Neuronal stem cell (in vitro differentiated cells): ENCODE results near the gene TRAF3.

Source experiments
- DNase-seq: peaks from one replicate; pipeline ENCODE4 v3.0.0-alpha.2; 2013; ENCODE audit warnings: low spot score
- H2AFZ ChIP-seq: one replicate; pipeline ENCODE4 v1.6.1; 2013; ENCODE audit warnings: mild to moderate bottlenecking, low read length, inconsistent platforms
- H2AK5ac ChIP-seq: 2 replicates; pipeline ENCODE4 v1.6.1; 2013; ENCODE audit warnings: low read depth, mild to moderate bottlenecking, inconsistent platforms, low read length, moderate library complexity, mixed read lengths
- H2BK120ac ChIP-seq: 2 replicates; pipeline ENCODE4 v1.6.1; 2013; ENCODE audit warnings: low read depth, mild to moderate bottlenecking, inconsistent platforms, low read length, moderate library complexity, mixed read lengths
- H2BK12ac ChIP-seq: one replicate; pipeline ENCODE4 v1.6.1; 2013; ENCODE audit warnings: low read length, inconsistent platforms
- H2BK15ac ChIP-seq: 2 replicates; pipeline ENCODE4 v1.6.1; 2013; ENCODE audit warnings: mild to moderate bottlenecking, low read length, inconsistent platforms, mixed read lengths
- H2BK5ac ChIP-seq: one replicate; pipeline ENCODE4 v1.6.1; 2013; ENCODE audit warnings: inconsistent platforms, mild to moderate bottlenecking, low read length, moderate library complexity
- H3K14ac ChIP-seq: one replicate; pipeline ENCODE4 v1.6.1; 2013; ENCODE audit warnings: low read length, inconsistent platforms
- H3K18ac ChIP-seq: 2 replicates; pipeline ENCODE4 v1.6.1; 2013; ENCODE audit warnings: low read length, inconsistent platforms
- H3K23ac ChIP-seq: 2 replicates; pipeline ENCODE4 v1.6.1; 2013; ENCODE audit warnings: low read depth, mild to moderate bottlenecking, mixed read lengths, low read length, inconsistent platforms; ENCODE audit not compliant: poor library complexity
- H3K27ac ChIP-seq: replicated peaks from 3 replicates; pipeline ENCODE4 v1.5.1; 2013; ENCODE audit warnings: low read length, inconsistent platforms
- H3K27me3 ChIP-seq, 3 experiments: 2 replicates each; pipeline ENCODE4 v1.6.1; 2013; ENCODE audit warnings: low read length in 3 of 3, mild to moderate bottlenecking in 2 of 3, inconsistent platforms in 1 of 3, low read depth in 1 of 3, mixed read lengths in 1 of 3, moderate library complexity in 1 of 3; ENCODE audit not compliant: control insufficient read depth in 3 of 3, insufficient read depth in 3 of 3
- H3K36me3 ChIP-seq, 2 donors: replicated peaks in 1 of 2; 2 replicates each; pipeline ENCODE4 v1.6.1; 2013; ENCODE audit warnings: low read length in 2 of 2; ENCODE audit not compliant: control insufficient read depth in 2 of 2, insufficient read depth in 2 of 2
- H3K4ac ChIP-seq: 2 replicates; pipeline ENCODE4 v1.6.1; 2013; ENCODE audit warnings: inconsistent platforms, mild to moderate bottlenecking, low read length, moderate library complexity
- H3K4me1 ChIP-seq, 2 donors: 1 replicate in 1 of 2; 2 replicates in 1 of 2; pipeline ENCODE4 v1.6.1; 2013; ENCODE audit warnings: low read length in 2 of 2, low read depth in 1 of 2; ENCODE audit not compliant: control insufficient read depth in 2 of 2, insufficient read depth in 1 of 2
- H3K4me2 ChIP-seq: one replicate; pipeline ENCODE4 v1.6.1; 2013; ENCODE audit warnings: mild to moderate bottlenecking, low read length, inconsistent platforms; ENCODE audit not compliant: insufficient read depth, poor library complexity, severe bottlenecking
- H3K4me3 ChIP-seq, 2 donors: 2 replicates each; pipeline ENCODE4 v1.5.1; 2013; ENCODE audit warnings: low read length in 2 of 2, mild to moderate bottlenecking in 2 of 2, inconsistent platforms in 1 of 2, moderate library complexity in 1 of 2
- H3K79me1 ChIP-seq: one replicate; pipeline ENCODE4 v1.6.1; 2013; ENCODE audit warnings: low read depth, mild to moderate bottlenecking, inconsistent platforms, low read length, moderate library complexity
- H3K9ac ChIP-seq: one replicate; pipeline ENCODE4 v1.6.1; 2013; ENCODE audit warnings: mild to moderate bottlenecking, low read depth, low read length, inconsistent platforms; ENCODE audit not compliant: poor library complexity
- H3K9me3 ChIP-seq, 2 donors: replicated peaks in 1 of 2; 2 replicates each; pipeline versions ENCODE3 to v1.6.1; 2013; ENCODE audit warnings: low read length in 2 of 2, mild to moderate bottlenecking in 2 of 2, inconsistent platforms in 1 of 2, low read depth in 1 of 2, mixed read lengths in 1 of 2, moderate library complexity in 1 of 2; ENCODE audit not compliant: control insufficient read depth in 2 of 2, insufficient read depth in 1 of 2
- H4K8ac ChIP-seq: one replicate; pipeline ENCODE4 v1.6.1; 2013; ENCODE audit warnings: low read depth, mild to moderate bottlenecking, inconsistent platforms, low read length, moderate library complexity
- H4K91ac ChIP-seq: one replicate; pipeline ENCODE4 v1.6.1; 2013; ENCODE audit warnings: low read length, low read depth, mild to moderate bottlenecking, inconsistent platforms; ENCODE audit not compliant: poor library complexity
- WGBS, 2 donors: extraction: QIAGEN DNeasy Blood & Tissue Kit; methylation state at CpG; one replicate each; pipeline ENCODE4 v1.1.7; 2013; ENCODE audit warnings: missing lambda C conversion rate in 2 of 2, mixed read lengths in 1 of 2; ENCODE audit not compliant: insufficient read length in 2 of 2, insufficient replicate concordance in 1 of 2; ENCODE audit errors: extremely low coverage in 2 of 2; 5-methylcytosine and 5-hydroxymethylcytosine counted together

The TRAF3 gene

DNA sequence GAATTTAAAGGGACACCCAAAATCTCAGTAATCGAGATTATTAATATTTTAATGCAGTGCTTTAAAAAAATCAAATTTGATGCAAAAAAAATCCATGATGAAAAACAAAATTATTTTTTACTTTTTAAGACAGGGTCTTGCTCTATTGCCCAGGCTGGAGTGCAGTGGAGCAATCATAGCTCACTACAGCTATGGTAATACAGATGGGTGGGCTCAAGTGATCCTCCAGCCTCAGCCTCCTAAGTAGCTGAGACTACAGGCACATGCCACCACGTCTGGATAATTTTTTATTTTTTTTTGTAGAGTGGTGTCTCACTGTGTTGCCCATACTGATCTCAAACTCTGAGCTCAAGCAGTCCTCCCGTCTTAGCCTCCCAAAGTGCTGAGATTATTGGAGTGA, 62.9 kb downstream of the TRAF3 start:
- Histone ChIP-seq H3K18ac (no peak overlapping the region), H2BK5ac (no peak overlapping the region), H3K36me3 (no peaks in the 10 kb centered on the region), H2BK15ac (no peak overlapping the region), H3K79me1 (no peaks in the 10 kb centered on the region), H3K4me3 (no peak overlapping the region), H3K23ac (no peak overlapping the region), H4K91ac (no peak overlapping the region), H3K4ac (no peak overlapping the region), H3K4me1 (peaks cover 5 to 7% of the 10 kb centered on the region in 2 donors), H2BK120ac (no peak overlapping the region), H4K8ac (no peak overlapping the region), H2BK12ac (no peak overlapping the region), H3K9ac (no peak overlapping the region), H3K27me3 (no peaks in the 10 kb centered on the region), H3K4me2 (no peak overlapping the region), H2AK5ac (no peak overlapping the region), H3K27ac (no peak overlapping the region), H3K14ac (no peak overlapping the region), H2AFZ (no peak overlapping the region), H3K9me3 (no peaks in the 10 kb centered on the region)
- WGBS, 2 donors: no CpG with 5 or more reads among the region's 3 CpGs
- no peak for DNase-seq

- no peak overlapping the region for H3K14ac ChIP-seq
- H3K79me1 ChIP-seq: no peaks in the 10 kb centered on the region
- no peak overlapping the region for H3K9ac ChIP-seq
- H3K4me3 ChIP-seq: no peak overlapping the region
- no peak overlapping the region for H3K4me2 ChIP-seq
- H3K27me3 ChIP-seq: no peaks in the 10 kb centered on the region
- no CpG with 5 or more reads among the region's 8 CpGs for WGBS, 2 donors
- no peak overlapping the region for H4K91ac ChIP-seq
- H3K9me3 ChIP-seq: no peaks in the 10 kb centered on the region
- no peak overlapping the region for H2BK15ac ChIP-seq
- H3K36me3 ChIP-seq: no peaks in the 10 kb centered on the region
- H4K8ac ChIP-seq: no peak overlapping the region
- DNase-seq: no peak
- H2BK5ac ChIP-seq: no peak overlapping the region
- H3K27ac ChIP-seq: no peak overlapping the region
- H2BK120ac ChIP-seq: no peak overlapping the region
- H2AK5ac ChIP-seq: no peak overlapping the region
- peak overlapping the region; percentile 66 for H3K18ac ChIP-seq
- no peak overlapping the region for H2AFZ ChIP-seq
- H3K4ac ChIP-seq: no peak overlapping the region
- H2BK12ac ChIP-seq: no peak overlapping the region
- H3K4me1 ChIP-seq: peaks cover 5 to 7% of the 10 kb centered on the region in 2 donors
- H3K23ac ChIP-seq: no peak overlapping the region
These were observed 63.7 kb downstream of the TRAF3 start for GRCh38 chr14:102840771-102841528.

DNA sequence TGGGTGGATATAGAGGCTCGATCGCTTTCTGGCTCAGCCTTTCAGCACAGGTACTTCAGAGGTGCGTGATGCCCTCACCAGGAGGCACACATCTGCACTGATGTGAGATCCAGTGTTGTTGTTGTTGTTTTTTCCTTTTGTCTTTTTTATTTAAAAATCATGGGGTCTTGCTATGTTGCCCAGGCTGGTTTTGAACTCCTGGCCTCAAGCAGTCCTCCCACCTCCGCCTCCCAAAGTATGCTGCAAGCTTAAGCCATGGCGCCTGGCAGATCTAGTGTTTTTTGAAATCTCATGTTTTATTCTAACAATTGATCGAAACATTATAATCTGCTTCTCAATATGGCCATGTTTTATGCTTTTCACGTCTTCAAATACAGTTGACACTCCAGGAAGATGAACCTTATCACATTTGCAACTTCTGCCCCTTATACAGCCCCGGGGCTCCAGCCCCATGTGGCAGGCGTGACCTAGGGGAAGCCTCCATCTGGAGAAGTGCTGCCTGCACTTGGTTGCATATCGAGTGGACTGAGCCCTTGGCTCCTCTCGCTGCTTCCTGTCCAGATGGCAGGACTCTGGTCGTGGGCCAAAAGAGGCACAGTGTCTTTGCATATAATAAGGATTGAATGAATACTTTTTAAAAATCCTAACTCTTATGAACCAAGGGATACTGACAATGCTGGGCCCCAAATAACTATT, 71.7 kb downstream of the TRAF3 start:
- no peak for DNase-seq
- H3K27me3 ChIP-seq: no peaks in the 10 kb centered on the region
- H2AFZ ChIP-seq: no peak overlapping the region
- no peak overlapping the region for H3K14ac ChIP-seq
- H4K8ac ChIP-seq: no peak overlapping the region
- no peaks in the 10 kb centered on the region for H3K9me3 ChIP-seq
- H2BK5ac ChIP-seq: no peak overlapping the region
- no peak overlapping the region for H2AK5ac ChIP-seq
- no peak overlapping the region for H3K4ac ChIP-seq
- H3K4me2 ChIP-seq: no peak overlapping the region
- H3K18ac ChIP-seq: no peak overlapping the region
- H3K23ac ChIP-seq: no peak overlapping the region
- no CpG with 5 or more reads among the region's 12 CpGs for WGBS, 2 donors
- peaks cover 0 to 2% of the 10 kb centered on the region in 2 donors for H3K36me3 ChIP-seq
- H2BK120ac ChIP-seq: no peak overlapping the region
- H3K27ac ChIP-seq: no peak overlapping the region
- peaks cover 3% of the 10 kb centered on the region in 2 donors for H3K4me1 ChIP-seq
- H3K79me1 ChIP-seq: no peaks in the 10 kb centered on the region
- no peak overlapping the region for H2BK12ac ChIP-seq
- H3K4me3 ChIP-seq: no peak overlapping the region
- no peak overlapping the region for H4K91ac ChIP-seq
- no peak overlapping the region for H2BK15ac ChIP-seq
- H3K9ac ChIP-seq: no peak overlapping the region

DNA sequence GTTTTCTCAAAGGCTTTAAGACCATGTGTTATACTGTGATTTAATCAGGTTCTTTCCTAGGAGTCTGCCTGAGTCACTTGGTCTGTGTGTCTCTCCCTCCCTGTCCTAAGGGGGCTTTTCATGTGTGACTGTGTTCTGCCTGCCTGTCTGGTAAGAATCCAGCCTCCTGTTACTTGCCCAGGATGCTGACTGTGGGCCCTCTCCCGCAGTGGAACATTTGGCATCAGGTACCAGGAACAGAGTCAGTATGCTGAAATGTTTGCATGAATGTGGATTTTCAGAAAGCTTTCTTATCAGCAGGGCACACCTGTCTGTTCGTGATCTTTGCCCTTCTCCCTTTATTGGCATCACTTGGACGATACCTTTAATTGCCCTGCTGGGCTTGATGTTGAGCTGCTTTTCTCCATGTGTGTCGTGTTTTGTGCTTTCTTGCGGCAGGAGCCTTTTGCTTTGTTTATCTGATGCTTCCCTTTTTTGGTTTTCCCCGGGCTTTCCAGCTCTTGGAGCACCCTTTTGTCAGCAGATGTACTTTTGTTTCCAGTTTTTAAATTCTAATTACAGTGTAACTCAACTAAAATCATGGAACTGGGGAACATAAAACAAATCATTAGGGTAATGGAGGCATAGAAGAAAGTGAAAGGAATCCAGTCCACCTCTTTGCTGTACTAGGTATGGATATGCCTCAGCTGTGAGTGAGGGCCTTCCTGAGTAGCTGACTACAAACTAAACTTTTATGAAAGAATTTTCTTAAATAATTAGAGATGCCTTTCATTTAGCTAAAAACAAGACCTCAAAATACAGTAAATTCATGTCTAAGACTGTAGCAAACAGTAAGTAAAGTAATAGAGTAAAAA, 72.5 kb downstream of the TRAF3 start:
- no peak overlapping the region for H2AFZ ChIP-seq
- H2BK12ac ChIP-seq: no peak overlapping the region
- H3K14ac ChIP-seq: no peak overlapping the region
- H3K18ac ChIP-seq: no peak overlapping the region
- no peak overlapping the region for H3K4me3 ChIP-seq
- H3K4me1 ChIP-seq: peaks cover 3% of the 10 kb centered on the region in 2 donors
- no peak overlapping the region for H2BK15ac ChIP-seq
- no peak overlapping the region for H2AK5ac ChIP-seq
- no peak overlapping the region for H4K8ac ChIP-seq
- H3K23ac ChIP-seq: no peak overlapping the region
- no peak overlapping the region for H4K91ac ChIP-seq
- no peaks in the 10 kb centered on the region for H3K9me3 ChIP-seq
- no peak overlapping the region for H3K9ac ChIP-seq
- WGBS, 2 donors: no CpG with 5 or more reads among the region's 6 CpGs
- no peaks in the 10 kb centered on the region for H3K79me1 ChIP-seq
- peaks cover 0 to 2% of the 10 kb centered on the region in 2 donors for H3K36me3 ChIP-seq
- no peaks in the 10 kb centered on the region for H3K27me3 ChIP-seq
- H3K4me2 ChIP-seq: no peak overlapping the region
- H3K4ac ChIP-seq: no peak overlapping the region
- no peak for DNase-seq
- H3K27ac ChIP-seq: peak overlapping the region; percentile 26
- H2BK5ac ChIP-seq: no peak overlapping the region
- no peak overlapping the region for H2BK120ac ChIP-seq
